Measurements from ENCODE around the gene HOXC13. TPM values are rescaled to one million over a fixed set of nuclear protein-coding genes. Genes with fewer than 3 reads are reported as not detected.

Gene HOXC13
- total RNA-seq, 4 donors from 2014 or later = not detected

GRCh38 chr12:53987787-53988230, 49.2 kb downstream of the HOXC13 start:
- Histone ChIP-seq H3K36me3 (no peaks in the 10 kb centered on the region), H3K9me3 (no peaks in the 10 kb centered on the region), H3K27ac (replicated peaks in 1 of 4) (no peak overlapping the region), H3K27me3 (peaks cover 23 to 100% (median 98%) of the 10 kb centered on the region in 4 donors), H3K4me3 (no peak overlapping the region), H3K4me1 (peaks cover 19 to 39% (median 29%) of the 10 kb centered on the region in 4 donors)
- DNase-seq (ENCODE audit: extremely low spot score) = no peak
- no peak for TF ChIP-seq EP300 (IDR thresholded peaks at IDR 0.05)
- no peak for TF ChIP-seq POLR2A (IDR thresholded peaks at IDR 0.05; ENCODE audit: low read depth)
- TF ChIP-seq POLR2AphosphoS5 (IDR thresholded peaks at IDR 0.05) = no peak
- TF ChIP-seq CTCF (IDR thresholded peaks at IDR 0.05) = no peak
- 18% methylated on average over 4 of the region's 4 CpGs for WGBS
- intact Hi-C loops (cut with DNase I) = no loop called here

- H3K9me3 ChIP-seq = no peaks in the 10 kb centered on the region
- peaks cover 20 to 100% (median 97%) of the 10 kb centered on the region in 4 donors for H3K27me3 ChIP-seq
- H3K27ac ChIP-seq (replicated peaks in 1 of 4) = no peak overlapping the region
- intact Hi-C loops (cut with DNase I) = no loop called here
- WGBS = 7% methylated on average over 5 of the region's 5 CpGs
- TF ChIP-seq POLR2A (IDR thresholded peaks at IDR 0.05; ENCODE audit: low read depth) (no peak), POLR2AphosphoS5 (IDR thresholded peaks at IDR 0.05) (no peak), CTCF (IDR thresholded peaks at IDR 0.05) (no peak)
- H3K4me3 ChIP-seq = no peak overlapping the region
- H3K4me1 ChIP-seq = peaks cover 19 to 37% (median 28%) of the 10 kb centered on the region in 4 donors
- no peaks in the 10 kb centered on the region for H3K36me3 ChIP-seq
- DNase-seq (ENCODE audit: extremely low spot score) = no peak
These were observed 50.1 kb downstream of the HOXC13 start for GRCh38 chr12:53988541-53989226.

- WGBS = 6% methylated on average over 28 of the region's 28 CpGs
- Histone ChIP-seq H3K27ac (replicated peaks in 1 of 4) (no peak overlapping the region), H3K4me3 (no peak overlapping the region), H3K9me3 (no peaks in the 10 kb centered on the region), H3K36me3 (no peaks in the 10 kb centered on the region), H3K27me3 (peaks cover 16 to 100% (median 97%) of the 10 kb centered on the region in 4 donors), H3K4me1 (peaks cover 25 to 37% (median 27%) of the 10 kb centered on the region in 4 donors)
- intact Hi-C loops (cut with DNase I) = no loop called here
- DNase-seq (ENCODE audit: extremely low spot score) = no peak
- TF ChIP-seq POLR2A (IDR thresholded peaks at IDR 0.05; ENCODE audit: low read depth) (no peak), CTCF (IDR thresholded peaks at IDR 0.05) (peak in 1 of 3 experiments; percentile 17)
These were observed 50.8 kb downstream of the HOXC13 start for GRCh38 chr12:53989227-53990113.

- TF ChIP-seq CTCF (IDR thresholded peaks at IDR 0.05) = no peak
- TF ChIP-seq EP300 (IDR thresholded peaks at IDR 0.05) = no peak
- TF ChIP-seq POLR2A (IDR thresholded peaks at IDR 0.05; ENCODE audit: low read depth) = no peak
- TF ChIP-seq POLR2AphosphoS5 (IDR thresholded peaks at IDR 0.05) = no peak
- H3K27ac ChIP-seq (replicated peaks in 1 of 4) = no peak overlapping the region
- intact Hi-C loops (cut with DNase I) = no loop called here
- H3K27me3 ChIP-seq = peaks cover 15 to 100% (median 97%) of the 10 kb centered on the region in 4 donors
- WGBS = 7% methylated on average over 20 of the region's 27 CpGs
- no peaks in the 10 kb centered on the region for H3K9me3 ChIP-seq
- H3K36me3 ChIP-seq = no peaks in the 10 kb centered on the region
- no peak for DNase-seq (ENCODE audit: extremely low spot score)
- H3K4me3 ChIP-seq = no peak overlapping the region
- H3K4me1 ChIP-seq = peaks cover 27 to 37% (median 28%) of the 10 kb centered on the region in 4 donors
These were observed 51.9 kb downstream of the HOXC13 start for GRCh38 chr12:53990311-53991076.
